Fibroblast of skin of right biceps (primary cell): ENCODE results near the gene CAVIN2.
"Not testable (repeated sequence)": the region's sequence is repeated elsewhere in the genome, so short reads cannot be mapped to it uniquely, and the experiment has no call there.

ENCODE experiments used
- DNase-seq: peaks from one replicate; pipeline ENCODE4 v3.0.0-alpha.2; 2013

The CAVIN2 gene

DNA sequence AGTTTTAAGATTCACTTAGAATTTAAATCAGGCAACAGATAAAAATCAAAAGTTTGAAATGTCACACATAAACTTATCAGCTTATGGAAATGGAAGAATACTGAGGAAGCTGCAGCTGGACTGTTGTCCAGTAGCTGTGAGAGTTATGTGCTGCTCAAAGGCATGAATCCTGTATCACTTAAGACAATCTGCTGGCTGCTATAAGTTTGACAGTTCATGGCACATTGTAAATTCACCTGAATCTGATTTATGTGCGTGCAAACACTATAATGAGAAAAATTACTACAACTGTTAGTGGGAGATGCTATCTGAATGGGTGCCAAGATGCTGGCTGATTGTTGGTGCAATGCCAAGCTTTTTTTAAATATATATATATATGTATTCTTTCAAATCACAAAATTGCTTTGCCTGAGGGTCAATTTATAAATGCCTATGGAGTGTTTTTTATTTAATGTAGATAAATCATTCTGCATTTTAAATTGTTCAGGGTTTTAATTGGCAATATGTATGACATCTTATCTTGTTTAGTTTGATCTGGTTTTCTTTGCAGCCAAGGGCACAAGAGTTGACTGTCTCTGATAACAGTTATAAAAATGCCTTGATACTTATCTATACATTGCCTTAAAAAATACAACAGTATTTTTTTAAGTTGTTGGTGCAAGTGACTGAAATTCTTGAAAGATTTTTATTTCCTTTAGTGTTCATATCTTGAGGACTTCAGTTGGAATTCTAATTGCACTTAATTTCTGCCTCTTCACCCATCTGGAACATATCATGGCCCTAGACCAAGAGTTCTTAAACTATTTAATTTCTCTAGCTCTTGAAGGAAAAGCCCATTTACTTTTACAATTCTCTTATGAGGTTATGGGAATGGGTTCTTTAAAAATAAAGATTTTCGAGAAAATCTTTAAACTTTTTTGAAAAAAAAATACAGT, 48.7 kb downstream of the CAVIN2 start:
- DNase-seq: no peak

DNA sequence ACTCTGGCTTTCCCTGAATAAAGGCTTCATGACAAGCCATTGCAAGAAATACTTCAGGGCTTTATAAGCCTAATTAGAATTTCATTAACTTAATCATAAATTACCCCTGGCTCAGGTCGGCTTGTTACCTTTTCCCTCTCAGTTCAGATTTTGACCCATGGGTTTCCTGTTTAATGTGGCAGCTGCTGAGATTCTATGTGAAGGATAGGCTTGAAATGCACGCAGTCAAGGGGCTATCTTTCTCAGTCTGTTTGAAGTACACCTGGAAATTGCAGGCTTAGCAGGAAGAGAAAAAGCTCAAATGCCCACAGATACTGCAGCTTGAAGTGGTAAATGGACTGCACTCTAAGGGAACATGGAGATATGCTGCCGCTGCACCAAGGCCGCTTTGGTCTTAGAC, 49.4 kb downstream of the CAVIN2 start:
- DNase-seq: no peak

DNA sequence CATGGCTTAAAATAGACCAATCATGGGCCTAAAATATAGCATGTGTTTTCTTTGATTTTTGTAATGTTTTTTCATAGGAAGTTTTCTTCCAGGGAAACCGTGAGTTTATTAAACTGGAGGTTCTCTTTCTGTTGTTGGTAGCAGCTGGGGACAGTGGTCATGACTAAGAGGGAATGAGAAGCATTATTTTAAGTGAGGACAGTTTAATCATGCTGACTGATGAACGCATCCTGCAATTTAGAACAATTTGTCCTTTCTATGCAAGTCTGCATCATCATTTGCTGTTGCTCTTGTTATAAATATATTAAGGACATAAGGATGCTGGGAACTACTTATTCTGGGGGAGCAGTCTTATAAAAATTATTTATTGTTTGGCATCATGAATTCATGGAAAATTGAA, 51.2 kb downstream of the CAVIN2 start:
- no peak for DNase-seq

DNA sequence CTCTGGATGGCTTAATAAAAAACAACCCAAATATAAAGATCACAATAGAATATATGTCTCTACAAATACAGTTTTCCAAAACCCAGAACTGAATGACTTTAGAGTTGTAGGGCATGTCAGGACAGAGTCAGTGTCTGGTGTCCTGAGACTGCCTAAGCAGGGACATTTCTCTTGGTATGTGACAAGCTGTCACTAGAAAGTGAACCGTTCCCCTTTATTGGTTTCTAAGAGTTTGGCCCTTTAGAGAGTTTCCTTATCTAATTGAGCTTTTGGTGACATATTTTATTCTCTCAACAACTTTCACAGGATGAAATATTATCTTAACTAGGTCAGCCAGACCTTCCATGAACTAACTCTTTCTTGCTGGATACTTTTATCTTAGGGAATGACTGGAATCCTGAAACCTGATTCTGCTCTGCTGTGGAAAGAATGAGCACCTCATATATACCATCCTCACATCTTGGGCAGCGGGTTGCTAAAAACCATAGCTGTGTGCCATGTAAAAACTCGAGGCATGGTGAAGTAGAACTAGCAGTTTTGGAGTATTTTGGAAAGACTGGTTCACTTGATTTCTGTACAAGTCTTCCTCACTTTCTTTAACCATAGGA, 54.8 kb downstream of the CAVIN2 start:
- DNase-seq: no peak

DNA sequence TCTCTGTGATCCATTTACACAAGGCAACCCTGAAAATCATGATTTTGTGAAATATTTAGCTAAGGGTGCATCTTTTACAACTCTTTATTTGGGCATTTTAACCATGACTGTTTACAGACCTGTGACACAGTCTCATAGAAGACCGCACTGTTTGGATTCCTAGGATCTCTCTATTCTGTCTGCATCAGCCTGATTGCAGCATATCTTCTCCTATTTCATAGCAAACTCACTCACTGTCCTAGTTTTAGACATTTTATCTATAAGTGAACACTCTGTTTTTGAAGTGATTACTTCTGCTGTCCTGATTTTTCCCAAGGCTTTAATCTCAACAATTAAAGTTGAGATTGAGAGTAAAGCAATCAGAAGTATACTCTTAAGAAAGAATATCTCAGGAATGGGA, 56.2 kb downstream of the CAVIN2 start:
- no peak for DNase-seq

DNA sequence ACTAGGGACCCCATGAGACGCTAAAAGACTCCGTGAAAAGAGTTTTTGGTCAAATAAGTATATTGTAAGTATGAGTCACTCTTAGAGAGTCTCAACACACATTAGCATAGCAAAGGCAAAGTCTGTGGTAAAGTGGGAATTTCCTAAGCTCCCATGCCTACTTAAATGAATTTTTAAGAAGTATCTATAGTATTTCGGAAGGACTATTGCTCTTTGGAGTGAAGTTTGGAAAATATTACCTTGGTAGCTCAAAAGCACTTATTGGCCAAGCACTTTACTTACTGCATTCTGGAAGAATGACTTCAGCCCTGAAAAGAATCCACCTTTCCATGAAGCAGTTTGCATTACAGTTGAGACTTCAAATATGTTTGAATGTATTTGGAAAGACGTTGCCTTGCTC, 57.1 kb downstream of the CAVIN2 start:
- peak; percentile 49 for DNase-seq

DNA sequence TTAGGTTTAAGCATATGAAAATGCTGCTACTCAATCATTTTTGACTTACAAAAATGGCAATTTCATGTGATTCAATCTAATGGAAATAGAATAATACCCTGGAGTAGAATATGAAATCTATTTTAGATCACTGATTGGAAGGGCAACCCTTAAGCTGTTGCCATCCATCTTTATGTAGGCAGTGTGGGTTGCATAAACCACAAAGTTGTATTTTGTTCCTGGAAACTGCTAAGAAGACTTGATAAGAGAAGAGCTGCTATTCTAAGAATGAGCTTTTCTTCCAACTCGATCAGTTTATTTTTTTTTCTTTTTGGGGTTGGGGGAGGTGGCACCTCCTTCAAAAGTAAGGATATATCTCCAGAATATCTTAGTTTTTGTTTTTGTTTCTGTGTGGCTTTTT, 60.2 kb downstream of the CAVIN2 start:
- no peak for DNase-seq

DNA sequence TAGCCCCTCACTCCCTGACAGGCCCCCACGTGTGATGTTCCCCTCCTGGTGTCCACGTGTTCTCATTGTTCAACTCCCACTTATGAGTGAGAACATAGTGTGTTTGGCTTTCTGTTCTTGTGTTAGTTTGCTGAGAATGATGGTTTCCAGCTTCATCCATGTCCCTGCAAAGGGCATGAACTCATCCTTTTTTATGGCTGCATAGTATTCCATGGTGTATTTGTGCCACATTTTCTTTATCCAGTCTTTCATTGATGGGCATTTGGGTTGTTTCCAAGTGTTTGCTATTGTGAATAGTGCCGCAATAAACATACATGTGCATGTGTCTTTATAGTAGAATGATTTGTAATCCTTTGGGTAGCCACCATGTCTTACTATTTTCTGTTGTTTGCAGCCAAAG, 61.2 kb downstream of the CAVIN2 start:
- DNase-seq: not testable (repeated sequence)
